ENCODE results near the gene PRKN.

GRCh38 chr6:161622779-161623178 is 1104.8 kb downstream of the PRKN start:
- TF ChIP-seq EZH2phosphoT487 (IDR thresholded peaks at IDR 0.05; ENCODE audit: insufficient read depth, low read depth) (no peak), EZH2 (IDR thresholded peaks at IDR 0.05; ENCODE audit: insufficient read depth, poor library complexity, severe bottlenecking) (no peak)
